ENCODE results near the gene CANX.
"Not testable (repeated sequence)": the region's sequence is repeated elsewhere in the genome, so short reads cannot be mapped to it uniquely, and the experiment has no call there.

- not testable (repeated sequence) for TF ChIP-seq CTCF, POLR2A (IDR thresholded peaks at IDR 0.05)
Measured at GRCh38 chr5:179657302-179658178, 41.2 kb upstream of the CANX start.
